TTC549 (cell line): ENCODE results near the gene CTSE.
"Not testable (repeated sequence)": the region's sequence is repeated elsewhere in the genome, so short reads cannot be mapped to it uniquely, and the experiment has no call there.

Source experiments
- FAIRE-seq: peaks from 2 replicates; lab custom pipeline; 2012; peaks lifted over from hg19 to GRCh38; lab: Jason Lieb, UNC

The CTSE gene

DNA sequence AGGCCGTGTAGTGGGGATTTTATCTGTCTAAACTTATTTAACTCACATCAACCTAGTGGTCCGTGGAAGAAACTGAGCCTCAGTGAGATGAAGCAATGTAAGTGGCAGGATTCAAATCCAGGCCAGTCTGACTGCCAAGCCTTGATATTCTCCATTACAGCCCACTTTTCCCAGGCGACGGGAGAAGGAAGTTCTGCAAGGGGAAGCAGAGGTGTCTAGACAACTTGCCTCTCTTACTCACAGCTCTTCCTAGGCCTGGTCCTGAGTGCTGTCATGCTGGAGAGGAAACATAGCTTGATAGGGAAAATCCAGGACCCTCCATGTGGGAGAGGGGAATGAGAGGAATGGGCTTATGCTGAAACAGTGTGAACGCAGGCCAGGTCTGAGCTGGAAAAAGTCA is 9.1 kb downstream of the CTSE start:
- no peak for FAIRE-seq

DNA sequence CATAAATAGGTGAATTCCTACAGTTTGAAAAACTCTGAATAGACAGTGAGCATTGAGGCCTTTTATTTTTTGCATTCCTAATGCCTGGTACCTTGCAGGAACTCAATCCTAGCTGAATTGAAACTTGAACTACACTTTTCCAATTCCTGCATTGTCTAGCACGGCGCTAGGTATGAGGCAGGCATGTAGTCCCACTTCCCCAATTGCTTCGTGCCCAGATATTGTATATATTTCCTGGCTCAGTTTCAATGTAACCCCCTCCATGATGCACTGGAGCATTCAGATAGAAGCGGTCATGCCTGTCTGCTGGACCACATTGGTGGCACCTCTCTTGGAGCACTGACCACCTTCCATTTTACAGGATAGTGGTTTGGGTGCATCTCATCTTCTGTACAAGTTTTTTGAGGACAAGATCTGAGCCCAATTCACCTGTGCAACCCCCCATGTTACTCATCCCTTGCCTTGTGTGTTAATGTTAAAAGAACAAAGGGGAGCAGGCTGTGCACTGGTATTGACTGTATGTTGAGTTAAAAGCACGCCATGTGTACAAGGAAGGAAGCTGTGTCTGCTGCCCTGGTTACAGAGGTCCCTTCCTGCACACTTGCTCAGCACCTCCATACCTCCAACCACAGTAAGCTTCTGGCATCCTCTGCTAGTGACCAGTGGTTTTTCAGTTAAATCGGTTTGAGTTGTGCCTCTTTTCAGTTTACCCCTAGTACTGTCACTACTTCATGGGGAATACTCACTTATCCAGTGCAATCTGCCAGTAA is 10.5 kb downstream of the CTSE start:
- FAIRE-seq, result no peak

DNA sequence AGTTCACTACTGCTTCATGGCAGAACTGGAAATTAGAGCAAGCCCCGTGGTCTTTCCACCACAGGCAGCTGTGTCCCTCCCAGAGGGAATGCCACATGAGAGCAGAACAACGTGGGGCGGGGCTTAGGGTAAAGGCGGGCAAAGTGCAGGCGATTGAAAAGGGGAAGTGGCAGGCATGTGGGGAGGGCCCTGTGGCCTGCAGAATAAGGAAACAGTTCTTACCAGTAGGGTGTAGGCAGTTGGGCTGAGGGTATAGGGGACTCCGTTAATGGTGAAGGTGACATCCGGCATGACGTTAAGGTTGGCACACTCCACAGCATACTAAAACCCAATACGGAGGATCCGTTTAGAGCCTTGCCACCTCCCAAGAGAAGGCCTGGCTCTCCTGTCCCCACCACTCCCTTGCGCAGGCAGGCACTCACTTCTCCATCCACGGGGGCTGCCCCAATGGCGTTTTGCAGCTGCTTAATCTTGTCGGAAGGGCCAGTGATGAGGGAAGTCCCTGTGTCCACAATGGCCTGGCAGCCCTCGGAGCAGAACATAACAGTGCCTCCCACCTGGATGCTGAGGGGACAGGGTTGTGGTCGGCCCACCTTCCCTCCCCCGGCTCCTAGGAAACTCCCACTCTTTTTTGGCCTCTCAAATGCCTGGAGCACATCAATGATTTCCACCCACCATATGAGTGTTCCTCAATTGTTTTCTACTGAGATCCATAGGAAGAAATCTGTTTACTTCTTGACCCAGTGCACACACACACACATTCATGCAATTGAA is 11.4 kb downstream of the CTSE start:
- FAIRE-seq, result no peak

DNA sequence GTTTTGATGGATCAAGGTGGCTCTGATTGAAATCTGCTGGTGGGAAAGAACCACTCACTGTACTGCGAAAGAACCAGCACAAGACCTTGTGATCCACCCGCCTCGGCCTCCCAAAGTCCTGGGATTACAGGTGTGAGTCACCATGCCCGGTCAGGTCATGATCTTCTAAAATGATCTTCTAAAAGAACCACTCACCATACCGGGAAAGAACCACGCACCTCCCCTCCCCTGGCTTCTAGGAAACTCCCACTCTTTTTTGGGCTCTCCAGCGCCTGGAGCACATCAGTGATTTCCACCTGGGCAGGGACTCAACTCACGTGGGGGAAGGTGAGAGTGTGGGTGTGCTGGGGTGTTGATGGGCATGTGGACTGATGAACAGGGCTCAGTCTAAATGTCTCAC is 12.6 kb downstream of the CTSE start:
- FAIRE-seq, result no peak

DNA sequence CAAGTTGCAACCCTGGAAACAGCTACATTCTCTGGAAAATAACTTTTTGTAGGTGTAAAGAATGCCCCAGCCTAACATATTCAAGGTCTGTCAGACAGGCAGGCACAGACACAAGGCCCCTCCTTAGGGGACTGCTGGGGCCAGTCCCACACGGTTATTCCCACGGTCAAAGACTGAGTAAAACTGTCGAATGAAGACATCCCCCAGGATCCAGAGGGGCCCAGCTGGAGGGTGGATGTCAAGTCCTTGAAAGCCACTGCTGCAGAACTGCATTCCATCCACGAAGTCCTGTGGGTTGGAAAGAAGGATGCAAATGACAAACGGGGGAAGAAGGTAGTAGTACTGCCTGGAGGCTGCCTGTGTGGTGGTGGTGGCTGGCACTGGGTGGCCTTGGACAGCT is 13.6 kb downstream of the CTSE start:
- no peak for FAIRE-seq

DNA sequence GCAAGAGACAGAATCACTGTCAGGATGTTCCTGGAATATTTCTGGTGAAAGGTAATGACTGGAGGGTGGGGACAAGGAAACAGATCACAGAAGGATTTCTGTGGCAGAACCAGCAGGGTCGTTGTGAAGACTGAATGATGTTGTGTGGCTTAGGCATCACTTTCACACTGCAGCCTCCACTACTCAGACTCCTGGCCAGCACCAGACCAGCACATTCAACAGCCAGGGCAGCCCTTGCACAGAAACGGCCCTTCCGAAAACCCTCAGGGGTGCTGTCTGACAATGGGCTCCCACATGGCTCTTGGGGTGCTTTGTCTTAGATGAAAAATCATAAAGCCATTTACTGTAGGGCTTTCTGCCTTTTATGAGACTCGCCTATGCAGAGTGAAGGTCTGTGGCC is 16.7 kb downstream of the CTSE start:
- FAIRE-seq, result no peak

DNA sequence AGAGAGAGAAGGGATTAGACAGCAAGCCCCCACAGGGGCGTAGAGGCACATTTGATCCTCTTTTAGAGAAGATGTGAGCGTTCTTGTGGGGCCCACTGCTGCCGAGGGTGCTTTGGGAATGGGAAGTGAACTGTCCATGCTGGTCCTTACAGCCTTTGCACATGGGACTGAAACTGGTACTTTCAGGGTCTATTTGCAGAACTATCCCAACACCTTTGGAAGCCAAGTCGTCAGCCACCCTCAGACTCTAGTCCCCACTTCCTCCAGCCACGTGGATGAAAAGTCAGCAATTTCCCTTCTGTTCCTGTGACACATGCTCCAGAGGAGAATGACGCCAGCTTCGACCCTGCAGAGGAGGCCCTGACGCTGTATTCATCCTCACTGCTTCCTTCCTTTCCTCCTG is 17.9 kb downstream of the CTSE start:
- FAIRE-seq, result no peak

DNA sequence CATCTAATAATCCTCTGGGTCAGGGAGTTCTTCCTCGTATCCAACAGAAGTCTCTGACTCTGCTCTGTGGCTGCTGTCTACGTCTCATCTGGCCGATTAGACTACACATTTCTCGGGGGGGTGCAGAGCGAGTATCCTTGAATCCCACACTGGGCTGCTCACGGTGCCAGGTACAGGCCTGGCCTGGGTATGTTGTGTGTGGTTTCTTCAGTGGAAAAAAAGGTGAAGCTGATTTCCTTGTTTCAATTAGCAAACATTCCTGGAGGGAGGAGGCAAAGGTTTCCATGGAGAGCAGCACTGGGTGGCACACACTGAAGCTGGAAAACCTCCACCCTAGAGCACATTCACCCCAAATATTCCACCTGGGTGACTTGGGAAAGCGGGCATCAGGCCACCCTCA is 18.5 kb downstream of the CTSE start:
- no peak for FAIRE-seq

DNA sequence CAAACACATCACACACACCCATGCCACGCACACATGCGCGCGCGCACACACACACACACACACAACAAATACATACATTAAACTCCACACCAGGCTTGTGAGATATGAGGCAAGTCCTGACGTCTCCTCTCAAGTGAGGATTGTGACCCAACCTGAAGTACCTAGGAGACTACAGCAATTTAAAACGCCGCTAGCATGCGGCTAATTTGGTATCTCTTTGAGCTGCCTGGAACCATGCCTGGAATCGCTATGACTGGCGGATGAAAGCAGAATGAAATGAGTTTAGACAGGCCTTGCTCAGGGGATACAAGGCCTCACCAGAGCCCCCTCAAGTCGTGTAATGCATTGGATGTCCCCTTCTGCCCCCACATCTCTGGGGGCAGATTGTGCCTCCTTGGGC is 18.9 kb downstream of the CTSE start:
- no peak for FAIRE-seq

DNA sequence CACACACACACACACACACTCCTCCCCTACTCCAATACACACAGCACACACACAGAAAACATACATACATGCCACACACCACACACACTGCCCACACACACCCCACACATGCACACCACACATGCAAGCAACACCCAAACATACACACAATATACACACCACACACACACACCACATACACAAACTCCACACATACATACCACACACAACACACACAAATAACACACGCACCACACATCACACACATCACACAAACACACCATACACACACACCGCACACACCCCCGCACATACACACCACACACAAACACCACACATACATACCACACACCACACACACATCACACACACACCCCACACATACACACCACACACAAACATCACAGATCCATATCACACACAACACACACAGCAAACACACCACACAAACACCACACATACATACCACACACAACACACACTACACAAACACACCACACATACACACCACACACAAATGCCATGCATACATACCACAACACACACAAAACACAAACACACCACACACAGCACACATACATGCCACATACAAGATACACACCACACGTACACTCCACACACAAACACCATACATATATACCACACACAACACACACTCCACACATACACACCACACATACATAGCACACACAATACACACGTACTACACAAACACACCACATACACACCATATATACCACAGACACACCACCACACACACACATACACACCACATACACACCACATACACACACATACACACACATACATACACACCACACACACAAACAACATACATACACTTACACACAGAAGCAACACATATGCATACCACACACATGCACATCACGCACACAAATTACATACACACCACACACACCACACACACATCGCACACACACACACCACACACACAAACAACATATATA is 19.6 kb downstream of the CTSE start:
- FAIRE-seq, result no peak

DNA sequence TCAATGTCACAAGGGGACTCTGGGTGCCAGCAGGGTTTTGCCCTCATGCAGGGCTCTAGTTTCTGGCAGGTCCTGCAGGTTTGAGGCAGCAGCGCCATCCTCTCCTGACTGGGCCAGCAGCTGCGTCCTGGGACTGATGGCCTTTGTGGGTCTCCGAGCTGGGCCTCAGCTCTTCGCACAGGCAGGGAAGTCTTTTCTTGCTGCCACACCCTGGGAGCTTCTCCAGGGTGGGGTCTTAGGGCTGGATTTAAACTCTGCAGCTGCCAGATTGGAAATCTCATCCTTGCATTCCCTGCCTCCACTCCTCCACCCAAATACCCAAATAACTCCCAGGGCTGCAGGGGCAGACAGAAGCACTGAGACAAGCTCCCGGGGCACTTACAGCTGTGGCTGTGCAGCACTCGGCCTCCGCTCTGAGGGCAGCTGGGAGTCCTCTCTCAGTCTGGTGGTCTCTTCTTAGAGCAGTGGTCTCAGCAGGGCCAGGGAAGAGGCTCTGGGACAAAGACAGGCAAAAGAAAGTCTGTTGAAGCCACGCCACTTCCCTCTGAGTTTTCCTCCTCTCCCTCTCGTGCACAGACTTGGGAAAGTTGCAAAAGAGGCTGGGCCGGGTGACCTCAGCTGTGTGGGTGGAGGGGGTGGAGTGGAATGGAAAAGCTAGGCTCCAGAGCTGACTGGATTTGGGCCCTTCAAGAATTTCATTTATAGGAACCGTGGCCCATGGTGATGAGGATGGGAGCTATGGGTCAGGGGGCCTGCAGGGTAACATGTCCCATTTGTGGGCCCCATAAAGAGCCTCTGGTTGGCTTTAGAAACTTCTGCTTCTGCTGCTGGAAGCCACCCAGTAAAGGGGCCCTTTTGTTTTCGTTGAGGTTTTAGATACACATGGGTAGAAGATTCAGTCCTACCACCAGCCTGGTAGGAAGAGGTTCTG is 20.6 kb downstream of the CTSE start, which contains the start of gene RAB7B:
RAB7B (minus strand) TSS at position 525 of the 931 bp plus-strand sequence. CDS start 9,260 bp downstream, outside the sequence.
- no peak for FAIRE-seq

DNA sequence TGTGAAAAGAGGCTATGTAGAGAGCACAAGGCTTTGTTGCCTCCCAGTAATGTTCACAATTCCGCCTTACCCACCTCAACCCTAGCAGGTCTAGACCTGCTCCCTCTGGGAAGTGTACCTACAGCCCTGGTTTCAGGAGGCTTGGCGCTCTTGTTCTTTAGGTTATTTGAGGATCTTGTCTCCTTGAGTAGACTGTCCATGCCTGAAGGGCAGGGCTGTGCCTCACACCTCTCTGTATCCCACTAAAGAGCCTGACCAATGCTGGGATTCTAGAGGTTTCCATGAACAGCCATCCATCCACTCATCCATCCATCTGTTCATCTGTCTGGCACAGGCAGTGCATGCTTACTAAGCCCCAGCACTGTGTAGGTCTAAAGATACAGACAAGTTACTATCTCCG is 21.5 kb downstream of the CTSE start:
- FAIRE-seq, result no peak

DNA sequence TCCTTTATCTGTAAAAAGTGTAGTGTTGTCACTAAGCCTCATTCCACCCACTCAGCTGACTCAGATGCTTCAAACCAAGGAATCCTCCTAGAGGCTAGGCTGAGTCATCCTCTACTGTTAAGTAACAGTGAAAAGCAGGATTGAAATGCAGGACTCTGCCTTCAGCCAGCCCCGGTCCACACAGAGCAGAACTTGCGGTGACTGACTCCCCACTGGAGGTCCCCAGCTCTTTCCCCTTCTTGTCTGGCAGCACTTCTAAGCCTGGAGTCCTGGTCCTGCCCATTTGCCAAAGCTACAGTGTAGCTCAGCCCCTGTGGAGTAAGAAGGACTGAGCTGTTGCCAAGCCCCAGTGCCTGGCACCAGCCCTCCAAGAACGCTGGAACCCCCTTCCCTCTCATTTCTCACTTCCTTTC is 22.2 kb downstream of the CTSE start:
- no peak for FAIRE-seq

DNA sequence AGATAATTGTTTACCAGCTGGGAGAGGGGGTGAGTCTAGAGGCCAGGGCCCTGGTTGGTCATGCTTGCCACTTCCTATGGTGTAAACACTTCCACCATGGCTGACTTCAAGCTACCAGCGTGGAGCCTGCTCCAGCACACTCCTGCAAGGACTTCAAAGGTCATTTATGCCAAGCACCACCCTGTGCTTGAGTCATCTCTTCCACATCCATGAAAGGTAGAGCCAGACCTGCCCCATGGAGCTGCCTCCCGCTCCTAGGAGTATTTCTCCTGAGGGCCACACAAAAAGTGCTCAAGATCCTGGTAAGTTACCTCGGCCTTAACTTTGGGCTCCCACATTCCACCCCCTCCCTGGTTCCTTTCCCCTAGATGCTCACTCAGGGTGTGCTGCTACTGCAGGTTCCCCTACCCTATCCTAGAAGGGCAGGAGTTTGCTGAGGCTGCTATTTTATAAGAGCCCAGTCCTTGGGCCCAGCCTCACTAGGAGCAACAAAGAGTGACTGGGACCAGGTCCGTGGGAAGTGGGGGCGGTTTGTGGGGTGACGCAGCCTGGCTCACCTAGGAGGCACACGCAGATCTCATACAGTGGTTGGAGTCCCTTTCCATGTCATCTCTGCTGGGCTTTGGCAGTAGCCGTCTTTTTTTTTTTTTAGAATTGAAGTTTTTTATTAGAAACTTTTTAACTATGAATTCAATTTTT is 22.9 kb downstream of the CTSE start:
- no peak for FAIRE-seq

DNA sequence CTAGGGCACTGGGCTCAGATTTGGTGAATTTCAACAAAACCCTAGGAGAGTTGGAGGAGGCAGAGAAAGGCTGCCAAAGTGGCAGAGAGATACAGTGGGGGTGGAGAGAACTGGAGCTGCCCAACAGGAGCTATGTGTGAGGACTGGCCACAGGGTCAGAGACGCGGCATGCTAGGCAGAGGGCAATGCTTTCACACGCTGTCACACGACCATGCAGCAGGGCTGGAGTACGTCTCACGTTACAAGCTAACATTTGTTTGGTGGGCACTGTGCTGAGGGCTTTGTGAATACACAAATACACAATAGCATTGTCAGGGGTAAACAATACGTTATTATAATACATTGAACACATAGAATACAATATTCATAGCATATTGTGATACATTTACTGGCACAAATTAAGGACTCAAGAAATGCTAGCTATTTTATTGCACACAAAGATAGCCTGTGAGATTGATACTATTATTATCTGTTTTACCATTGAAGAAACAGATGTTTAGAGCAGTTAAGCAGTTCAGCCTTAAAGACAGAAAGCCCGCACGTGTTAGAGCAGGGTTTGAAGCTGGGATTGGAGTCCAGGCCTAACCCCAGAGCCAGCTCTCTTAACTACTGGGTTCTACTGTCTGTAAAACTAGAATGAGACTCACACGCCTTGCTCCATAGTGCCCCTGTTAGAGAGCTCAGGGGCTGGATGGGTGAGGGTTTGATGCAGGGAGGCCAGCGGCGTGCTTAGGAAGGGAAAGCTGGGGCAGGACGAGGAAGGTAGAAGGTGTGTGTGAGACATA is 25.0 kb downstream of the CTSE start:
- no peak for FAIRE-seq

DNA sequence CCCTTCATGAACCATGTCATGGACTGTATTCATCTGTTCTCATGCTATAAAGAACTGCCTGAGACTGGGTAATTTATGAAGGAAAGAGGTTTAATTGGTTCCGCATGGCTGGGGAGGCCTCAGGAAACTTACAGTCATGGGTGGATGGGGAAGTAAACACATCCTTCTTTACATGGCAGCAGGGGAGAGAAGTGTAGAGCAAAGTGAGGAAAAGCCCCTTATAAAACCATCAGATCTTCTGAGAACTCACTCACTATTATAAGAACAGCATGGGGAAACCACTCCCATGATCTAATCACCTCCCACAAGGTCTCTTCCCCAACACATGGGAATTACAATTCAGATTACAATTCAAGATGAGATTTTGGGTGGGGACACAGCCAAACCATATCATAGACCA is 27.1 kb downstream of the CTSE start:
- not testable (repeated sequence) for FAIRE-seq

DNA sequence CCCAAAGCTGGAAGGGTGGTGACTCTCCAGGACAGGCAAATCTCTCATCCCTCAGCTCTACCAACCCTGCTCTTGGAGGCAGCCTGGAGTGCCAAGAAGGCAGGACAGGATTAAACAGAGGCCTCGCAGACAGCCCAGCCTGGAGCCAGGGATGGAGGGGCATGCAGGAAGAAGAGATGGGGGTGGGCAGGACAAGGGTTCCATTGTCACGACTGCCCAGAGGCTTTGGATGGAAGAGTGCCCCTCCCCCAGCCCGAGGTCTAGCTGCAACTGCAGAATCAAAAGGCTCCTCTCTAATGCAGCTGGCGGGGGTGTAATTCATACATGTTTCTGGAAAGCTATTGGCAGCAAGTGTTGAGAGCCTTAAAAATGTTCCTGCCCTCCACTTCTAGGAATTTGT is 29.3 kb downstream of the CTSE start:
- no peak for FAIRE-seq

DNA sequence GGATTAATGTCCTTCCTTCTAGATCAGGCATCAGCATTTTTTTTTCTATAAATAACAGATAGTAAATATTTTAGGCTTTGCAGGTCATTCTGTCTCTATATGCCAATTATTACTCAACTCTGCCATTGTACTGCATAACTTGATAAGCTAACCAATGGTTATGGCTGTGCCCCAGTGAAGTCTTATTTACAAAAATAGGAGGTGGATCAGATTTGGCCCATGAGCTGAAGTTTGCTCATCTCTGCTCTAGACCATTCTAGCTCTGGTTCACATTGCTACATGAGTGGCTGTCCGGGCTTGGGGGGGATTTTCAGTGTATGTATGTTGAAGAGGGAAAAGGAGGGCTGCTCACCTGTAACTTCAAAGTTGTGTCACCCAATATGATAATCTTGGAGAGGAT is 30.6 kb downstream of the CTSE start:
- FAIRE-seq, result no peak

DNA sequence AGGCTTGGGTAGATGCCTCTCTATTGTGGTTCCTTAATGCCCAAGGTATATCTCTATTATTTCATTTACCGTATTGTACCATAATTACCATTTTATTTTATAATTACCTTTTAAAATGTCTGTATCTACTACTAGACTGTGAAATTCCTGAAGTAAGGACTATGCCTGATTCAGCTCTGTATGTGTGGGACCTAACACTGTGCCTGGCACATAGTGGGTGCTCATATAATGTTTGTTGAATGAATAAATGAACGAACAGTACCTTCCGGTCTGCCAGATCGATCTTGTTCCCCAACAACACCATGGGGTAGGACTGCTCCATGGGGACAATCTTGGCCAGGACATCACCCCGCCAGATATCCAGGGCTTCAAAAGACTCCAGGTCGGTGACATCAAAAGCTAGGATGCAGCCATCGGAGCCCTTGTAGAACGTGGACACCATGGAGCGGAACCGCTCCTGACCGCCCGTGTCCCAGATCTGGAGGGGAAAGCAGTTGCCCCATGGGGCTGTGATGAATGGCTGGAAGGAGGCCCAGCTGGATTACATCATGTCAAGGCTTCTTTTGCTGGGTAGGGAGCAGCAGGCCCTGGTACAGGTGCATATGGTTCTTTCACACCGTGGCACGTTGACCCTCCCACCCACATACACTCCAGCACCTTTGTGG is 31.3 kb downstream of the CTSE start:
- FAIRE-seq, result no peak
